Pancreas (tissue), 10 donors: ENCODE data around the gene SLC1A5. TPM values are rescaled to one million over a fixed set of nuclear protein-coding genes. Genes with fewer than 3 reads are reported as not detected.

Experiments
- ATAC-seq, 4 donors: fragments of 200-7000 bp; cut with Tn5 transposase; one replicate each; pipeline versions ENCODE4 v1.8.0 to v1.9.1; 2020; ENCODE audit warnings: mild to moderate bottlenecking in 4 of 4, moderate library complexity in 4 of 4
- DNase-seq, 6 donors: peaks; one replicate each; pipeline ENCODE4 v3.0.0-alpha.2; 2020
- FAIRE-seq: peaks from 2 replicates; lab custom pipeline; 2012; peaks lifted over from hg19 to GRCh38; lab: Jason Lieb, UNC
- H3K27ac ChIP-seq, 4 donors: fragments of 200-600 bp; sonication (generic); 1 replicate in 3 of 4; 2 replicates in 1 of 4; pipeline versions ENCODE4 v1.5.0 to v1.8.0; 2020
- H3K27me3 ChIP-seq, 4 donors: fragments of 200-600 bp; one replicate each; pipeline ENCODE4 v1.8.0; 2021
- H3K36me3 ChIP-seq, 3 donors: fragments of 200-600 bp; sonication (generic) in 1 of 3; one replicate each; pipeline versions ENCODE4 v1.5.0 to v1.8.0; 2020 to 2021
- H3K4me1 ChIP-seq, 3 donors: fragments of 200-600 bp; one replicate each; pipeline ENCODE4 v1.8.0; 2021
- H3K4me3 ChIP-seq, 4 donors: fragments of 200-600 bp; sonication (generic) in 2 of 4; one replicate each; pipeline versions ENCODE4 v1.5.0 to v1.8.0; 2020 to 2021
- H3K9me3 ChIP-seq, 4 donors: fragments of 200-600 bp; one replicate each; pipeline ENCODE4 v1.8.0; 2021
- CTCF ChIP-seq, 4 donors: fragments of 200-600 bp; sonication (generic) in 3 of 4; IDR thresholded peaks; one replicate each; pipeline versions ENCODE4 v1.5.0 to v1.8.0; 2021; ENCODE audit warnings: antibody characterized with exemption in 4 of 4
- WGBS, 2 donors: extraction: QIAGEN DNeasy Blood & Tissue Kit; methylation state at CpG; one replicate each; pipeline ENCODE4 v1.1.7; 2013; 5-methylcytosine and 5-hydroxymethylcytosine counted together
- intact Hi-C, 3 donors: fragments of 100-400 bp; cut with DNase I; formaldehyde crosslinking; loops; one replicate each; pipeline versions ENCODE4 v1.11.1 to v1.14.2; 2022
- polyA plus RNA-seq, 2 donors: library from polyadenylated mRNA; stranded (reverse); fragments of 200-250 nt; gene quantifications; one replicate each; pipeline ENCODE4 v1.2.3, GENCODE V29; 2013
- total RNA-seq, 6 donors: library from RNA; stranded (reverse); fragmentation: NEBNext Ultra II Directional in 4 of 6; extraction: Animal tissue kit (Norgen Biotek cat#: 25700) in 4 of 6; gene quantifications; one replicate each; pipeline versions ENCODE4 v1.2.1 to v1.2.4, GENCODE V29; 2021 to 2023
- donor health status: healthy with polysubstance abuse.
- donor health status: DM: no; HTN: no; CAD: no; lungs with moderate emphysema.
- donor health status: DM: no; HTN: no; CAD: no.
- donor health status: control.
- donor health status: control.
- donor health status: Bipolar disorder and iron deficiency.
- donor health status: DM: yes; HTN: yes; CAD: no.
- donor health status: DM: no; HTN: no; CAD: no.
- donor health status: DM: no; HTN: no; CAD: no.
- donor health status: DM: yes; HTN: yes; CAD: no.

SLC1A5 gene
- total and polyA plus RNA-seq, 8 donors, result 8.6 to 148 (median 14.7) TPM

GRCh38 chr19:46744005-46744691 is 44.2 kb downstream of the SLC1A5 start:
- H3K27me3 ChIP-seq, result no peaks in the 10 kb centered on the region
- no peaks in the 10 kb centered on the region for H3K9me3 ChIP-seq
- WGBS, 2 donors, result 85% methylated on average over 12 of the region's 12 CpGs
- DNase-seq, result no peak
- H3K27ac ChIP-seq, result no peak overlapping the region
- H3K4me3 ChIP-seq, result no peak overlapping the region
- no peak for TF ChIP-seq CTCF (IDR thresholded peaks at IDR 0.05)
- no peaks in the 10 kb centered on the region for H3K36me3 ChIP-seq
- intact Hi-C loops, result no loop called here
- ATAC-seq, result no peak
- H3K4me1 ChIP-seq, result peaks cover 0 to 11% (median 0%) of the 10 kb centered on the region in 3 donors
- FAIRE-seq, result no peak

GRCh38 chr19:46742926-46743480 is 45.4 kb downstream of the SLC1A5 start:
- 63 to 65% methylated on average over 4 of the region's 4 CpGs for WGBS, 2 donors
- H3K36me3 ChIP-seq, result no peaks in the 10 kb centered on the region
- H3K4me3 ChIP-seq, result no peak overlapping the region
- no peak for ATAC-seq
- H3K4me1 ChIP-seq, result peaks cover 0 to 11% (median 0%) of the 10 kb centered on the region in 3 donors
- intact Hi-C loops, result no loop called here
- FAIRE-seq, result no peak
- TF ChIP-seq CTCF (IDR thresholded peaks at IDR 0.05), result no peak
- no peaks in the 10 kb centered on the region for H3K27me3 ChIP-seq
- no peaks in the 10 kb centered on the region for H3K9me3 ChIP-seq
- DNase-seq, result no peak
- H3K27ac ChIP-seq, result no peak overlapping the region

GRCh38 chr19:46741447-46741846 is 46.9 kb downstream of the SLC1A5 start:
- Histone ChIP-seq H3K4me1 (peaks cover 0 to 11% (median 0%) of the 10 kb centered on the region in 3 donors), H3K27me3 (no peaks in the 10 kb centered on the region), H3K36me3 (peaks cover 0 to 11% (median 0%) of the 10 kb centered on the region in 3 donors), H3K27ac (no peak overlapping the region), H3K4me3 (no peak overlapping the region), H3K9me3 (no peaks in the 10 kb centered on the region)
- intact Hi-C loops, result no loop called here
- no peak for FAIRE-seq
- DNase-seq, result no peak
- no peak for ATAC-seq
- TF ChIP-seq CTCF (IDR thresholded peaks at IDR 0.05), result no peak
- WGBS, 2 donors, result 85 to 86% methylated on average over 17 of the region's 17 CpGs

GRCh38 chr19:46739290-46739771 is 49.1 kb downstream of the SLC1A5 start:
- Histone ChIP-seq H3K9me3 (no peaks in the 10 kb centered on the region), H3K4me1 (peaks cover 0 to 7% (median 0%) of the 10 kb centered on the region in 3 donors), H3K36me3 (peaks cover 0 to 15% (median 0%) of the 10 kb centered on the region in 3 donors), H3K27ac (no peak overlapping the region), H3K4me3 (no peak overlapping the region), H3K27me3 (no peaks in the 10 kb centered on the region)
- TF ChIP-seq CTCF (IDR thresholded peaks at IDR 0.05), result no peak
- DNase-seq, result peak in 1 of 6 donors; percentile 32
- WGBS, 2 donors, result 71 to 78% methylated on average over 14 of the region's 14 CpGs
- FAIRE-seq, result no peak
- peak in 2 of 4 donors; percentile 11 to 15 for ATAC-seq
- intact Hi-C loops, result no loop called here

GRCh38 chr19:46737761-46738171 is 50.6 kb downstream of the SLC1A5 start:
- no peak overlapping the region for H3K4me3 ChIP-seq
- peaks cover 0 to under 1% (median 0%) of the 10 kb centered on the region in 3 donors for H3K4me1 ChIP-seq
- peaks cover 0 to 29% (median 6%) of the 10 kb centered on the region in 3 donors for H3K36me3 ChIP-seq
- intact Hi-C loops, result no loop called here
- no peaks in the 10 kb centered on the region for H3K9me3 ChIP-seq
- DNase-seq (peak in 1 of 6 donors; percentile 37), FAIRE-seq (no peak), ATAC-seq (no peak)
- TF ChIP-seq CTCF (IDR thresholded peaks at IDR 0.05), result no peak
- no peak overlapping the region for H3K27ac ChIP-seq
- 81 to 83% methylated on average over 19 of the region's 19 CpGs for WGBS, 2 donors
- H3K27me3 ChIP-seq, result no peaks in the 10 kb centered on the region
